Measurements from ENCODE around the gene SAP130. TPM values are rescaled to one million over a fixed set of nuclear protein-coding genes. Genes with fewer than 3 reads are reported as not detected.

SAP130 gene
- total RNA-seq, 1 donor from 2014 or later: 14.2 TPM

DNA sequence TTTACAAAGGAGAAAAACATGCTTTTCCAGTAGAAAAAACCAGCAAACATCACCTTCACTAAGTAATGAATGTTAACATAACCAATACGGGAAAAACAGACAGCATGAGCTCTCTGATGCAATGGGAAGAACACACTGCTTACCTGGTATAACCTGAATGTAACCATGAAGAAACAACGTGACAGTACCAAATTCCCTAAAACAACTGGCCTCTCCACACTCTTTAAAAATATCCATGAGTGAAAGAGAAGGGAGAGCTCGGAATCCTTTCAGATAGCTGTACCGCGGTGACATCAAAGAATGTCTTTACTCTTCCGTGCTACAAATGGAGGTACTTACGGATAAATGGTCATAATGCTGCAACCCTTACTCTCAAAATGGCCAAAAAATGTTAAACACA lies 32.1 kb downstream of the SAP130 start:
- no peaks in the 10 kb centered on the region for H3K9me3 ChIP-seq
- intact Hi-C loops (cut with DNase I): no loop called here
- H3K27me3 ChIP-seq: no peaks in the 10 kb centered on the region
- H3K36me3 ChIP-seq: peaks cover 4 to 70% of the 10 kb centered on the region in 2 donors
- DNase-seq (ENCODE audit: extremely low spot score in 2 of 2): no peak
- no peak overlapping the region for H3K4me3 ChIP-seq
- H3K4me1 ChIP-seq: no peaks in the 10 kb centered on the region
- TF ChIP-seq POLR2A (IDR thresholded peaks at IDR 0.05) (no peak), POLR2AphosphoS5 (IDR thresholded peaks at IDR 0.05; ENCODE audit: insufficient read depth in 1 of 2, low read depth in 1 of 2) (no peak)
- TF ChIP-seq, protein P1, sequence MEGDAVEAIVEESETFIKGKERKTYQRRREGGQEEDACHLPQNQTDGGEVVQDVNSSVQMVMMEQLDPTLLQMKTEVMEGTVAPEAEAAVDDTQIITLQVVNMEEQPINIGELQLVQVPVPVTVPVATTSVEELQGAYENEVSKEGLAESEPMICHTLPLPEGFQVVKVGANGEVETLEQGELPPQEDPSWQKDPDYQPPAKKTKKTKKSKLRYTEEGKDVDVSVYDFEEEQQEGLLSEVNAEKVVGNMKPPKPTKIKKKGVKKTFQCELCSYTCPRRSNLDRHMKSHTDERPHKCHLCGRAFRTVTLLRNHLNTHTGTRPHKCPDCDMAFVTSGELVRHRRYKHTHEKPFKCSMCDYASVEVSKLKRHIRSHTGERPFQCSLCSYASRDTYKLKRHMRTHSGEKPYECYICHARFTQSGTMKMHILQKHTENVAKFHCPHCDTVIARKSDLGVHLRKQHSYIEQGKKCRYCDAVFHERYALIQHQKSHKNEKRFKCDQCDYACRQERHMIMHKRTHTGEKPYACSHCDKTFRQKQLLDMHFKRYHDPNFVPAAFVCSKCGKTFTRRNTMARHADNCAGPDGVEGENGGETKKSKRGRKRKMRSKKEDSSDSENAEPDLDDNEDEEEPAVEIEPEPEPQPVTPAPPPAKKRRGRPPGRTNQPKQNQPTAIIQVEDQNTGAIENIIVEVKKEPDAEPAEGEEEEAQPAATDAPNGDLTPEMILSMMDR (IDR thresholded peaks at IDR 0.05): no peak
- H3K27ac ChIP-seq: no peak overlapping the region

- H3K4me3 ChIP-seq: no peak overlapping the region
- TF ChIP-seq POLR2AphosphoS5 (IDR thresholded peaks at IDR 0.05; ENCODE audit: insufficient read depth in 1 of 2, low read depth in 1 of 2): no peak
- no peak for TF ChIP-seq POLR2A (IDR thresholded peaks at IDR 0.05)
- TF ChIP-seq, protein P1 (IDR thresholded peaks at IDR 0.05): no peak
- H3K36me3 ChIP-seq: peaks cover 0 to 66% of the 10 kb centered on the region in 2 donors
- intact Hi-C loops (cut with DNase I): no loop called here
- no peaks in the 10 kb centered on the region for H3K9me3 ChIP-seq
- H3K27ac ChIP-seq: no peak overlapping the region
- DNase-seq (ENCODE audit: extremely low spot score in 2 of 2): no peak
- H3K4me1 ChIP-seq: no peaks in the 10 kb centered on the region
- no peaks in the 10 kb centered on the region for H3K27me3 ChIP-seq
Observed at GRCh38 chr2:127993659-127994058, 34.2 kb downstream of the SAP130 start.

GRCh38 chr2:127991742-127992141 lies 36.1 kb downstream of the SAP130 start:
- TF ChIP-seq POLR2A (IDR thresholded peaks at IDR 0.05) (no peak), POLR2AphosphoS5 (IDR thresholded peaks at IDR 0.05; ENCODE audit: insufficient read depth in 1 of 2, low read depth in 1 of 2) (no peak)
- TF ChIP-seq, protein P1 (IDR thresholded peaks at IDR 0.05): no peak
- Histone ChIP-seq H3K4me1 (no peaks in the 10 kb centered on the region), H3K27ac (no peak overlapping the region), H3K9me3 (no peaks in the 10 kb centered on the region), H3K27me3 (no peaks in the 10 kb centered on the region), H3K4me3 (no peak overlapping the region), H3K36me3 (peaks cover 0 to 67% of the 10 kb centered on the region in 2 donors)
- no peak for DNase-seq (ENCODE audit: extremely low spot score in 2 of 2)
- intact Hi-C loops (cut with DNase I): no loop called here

- Histone ChIP-seq H3K4me1 (no peaks in the 10 kb centered on the region), H3K36me3 (peaks cover 0 to 80% of the 10 kb centered on the region in 2 donors)
Observed at GRCh38 chr2:127986548-127987079, 41.2 kb downstream of the SAP130 start.

GRCh38 chr2:127985735-127986134 lies 42.1 kb downstream of the SAP130 start:
- no peak for TF ChIP-seq POLR2AphosphoS5 (IDR thresholded peaks at IDR 0.05; ENCODE audit: insufficient read depth in 1 of 2, low read depth in 1 of 2)
- TF ChIP-seq, protein P1 (IDR thresholded peaks at IDR 0.05): no peak
- TF ChIP-seq POLR2A (IDR thresholded peaks at IDR 0.05): no peak
- Histone ChIP-seq H3K36me3 (peaks cover 0 to 80% of the 10 kb centered on the region in 2 donors), H3K9me3 (no peaks in the 10 kb centered on the region), H3K27ac (no peak overlapping the region), H3K4me3 (no peak overlapping the region), H3K4me1 (no peaks in the 10 kb centered on the region), H3K27me3 (no peaks in the 10 kb centered on the region)
- no peak for DNase-seq (ENCODE audit: extremely low spot score in 2 of 2)
- intact Hi-C loops (cut with DNase I): no loop called here

More at GRCh38 chr2:127986548-127987079, 41.2 kb downstream of the SAP130 start:
- H3K4me3 ChIP-seq: no peak overlapping the region
- H3K27me3 ChIP-seq: no peaks in the 10 kb centered on the region
- no peak for TF ChIP-seq POLR2A (IDR thresholded peaks at IDR 0.05)
- no peak for TF ChIP-seq POLR2AphosphoS5 (IDR thresholded peaks at IDR 0.05; ENCODE audit: insufficient read depth in 1 of 2, low read depth in 1 of 2)
- TF ChIP-seq, protein P1 (IDR thresholded peaks at IDR 0.05): no peak
- H3K9me3 ChIP-seq: no peaks in the 10 kb centered on the region
- DNase-seq (ENCODE audit: extremely low spot score in 2 of 2): no peak
- intact Hi-C loops (cut with DNase I): no loop called here
- no peak overlapping the region for H3K27ac ChIP-seq
